Measurements from ENCODE around the gene CYGB.
"Not testable (repeated sequence)": the region's sequence is repeated elsewhere in the genome, so short reads cannot be mapped to it uniquely, and the experiment has no call there.

Gene CYGB

GRCh38 chr17:76519048-76519966 is 18.2 kb downstream of the CYGB start:
- DNase-seq: peak; percentile 77

DNA sequence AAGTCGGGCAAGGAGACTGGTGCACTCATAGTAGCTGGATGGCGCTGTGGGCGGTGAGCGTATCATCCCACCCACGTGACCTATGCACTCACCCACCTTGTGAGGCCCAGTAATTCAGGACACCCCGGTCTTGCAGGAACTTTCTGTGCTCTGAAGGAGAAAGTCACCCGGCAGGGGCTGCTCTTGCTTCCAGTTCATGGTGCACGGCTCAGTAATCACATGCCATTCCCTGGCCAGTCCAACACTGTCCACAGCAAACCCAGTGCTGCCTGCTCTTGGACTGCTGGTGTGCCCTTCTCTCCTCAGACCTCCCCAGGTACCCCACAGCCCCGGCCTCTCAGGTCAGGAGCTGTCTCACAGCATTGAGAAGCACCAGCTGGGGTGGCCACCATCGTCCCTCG is 19.9 kb downstream of the CYGB start:
- DNase-seq: no peak

DNA sequence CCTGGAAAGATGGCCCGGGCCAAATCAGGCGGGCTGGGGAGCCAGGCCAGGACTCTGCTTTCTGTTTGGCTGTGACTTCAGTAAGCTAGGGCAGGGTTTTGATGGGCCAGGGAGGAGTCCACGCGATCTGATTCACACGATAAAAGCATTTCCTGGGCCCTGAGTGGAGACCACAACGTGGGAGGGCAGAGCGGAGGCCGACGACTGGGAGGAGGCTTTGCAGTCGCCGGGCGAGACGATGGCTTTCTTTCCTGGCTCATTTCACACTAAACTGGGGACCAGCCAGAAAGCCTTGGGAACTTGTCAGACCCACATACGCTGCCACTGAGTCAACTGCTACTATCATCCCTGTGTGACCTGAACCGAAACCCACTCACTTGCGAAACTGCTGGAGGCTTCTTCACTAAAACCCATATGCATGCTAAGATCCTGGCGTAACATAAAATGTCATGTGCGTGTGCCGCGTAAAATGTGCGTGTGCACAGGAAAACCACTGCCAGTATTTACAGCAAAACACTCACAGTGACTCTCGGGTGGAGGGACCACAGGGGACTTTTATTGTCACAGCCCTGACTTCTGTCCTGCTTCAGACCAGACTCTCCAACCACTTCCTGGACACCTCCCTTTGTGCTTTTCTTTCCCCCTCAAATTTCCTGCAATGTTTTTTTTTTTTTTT is 22.1 kb downstream of the CYGB start:
- peak; percentile 71 for DNase-seq

DNA sequence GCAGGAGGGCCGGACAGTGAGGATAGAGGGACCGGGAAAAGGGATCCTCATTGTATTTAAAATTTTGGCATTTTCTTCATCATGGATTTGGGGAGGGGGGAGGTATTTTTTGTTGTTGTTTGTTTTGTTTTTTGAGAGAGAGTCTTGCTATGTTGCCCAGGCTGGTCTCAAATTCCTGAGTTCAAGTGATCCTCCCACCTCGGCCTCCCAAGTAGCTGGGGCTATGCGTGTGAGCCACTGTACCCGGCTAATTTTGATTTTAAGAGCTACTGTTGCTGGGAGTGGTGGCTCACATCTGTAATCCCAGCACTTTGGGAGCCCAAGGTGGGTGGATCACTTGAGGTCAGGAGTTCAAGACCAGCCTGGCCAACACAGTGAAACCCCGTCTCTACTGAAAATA is 23.2 kb downstream of the CYGB start:
- DNase-seq: not testable (repeated sequence)

GRCh38 chr17:76513306-76513692 is 24.2 kb downstream of the CYGB start:
- no peak for DNase-seq

DNA sequence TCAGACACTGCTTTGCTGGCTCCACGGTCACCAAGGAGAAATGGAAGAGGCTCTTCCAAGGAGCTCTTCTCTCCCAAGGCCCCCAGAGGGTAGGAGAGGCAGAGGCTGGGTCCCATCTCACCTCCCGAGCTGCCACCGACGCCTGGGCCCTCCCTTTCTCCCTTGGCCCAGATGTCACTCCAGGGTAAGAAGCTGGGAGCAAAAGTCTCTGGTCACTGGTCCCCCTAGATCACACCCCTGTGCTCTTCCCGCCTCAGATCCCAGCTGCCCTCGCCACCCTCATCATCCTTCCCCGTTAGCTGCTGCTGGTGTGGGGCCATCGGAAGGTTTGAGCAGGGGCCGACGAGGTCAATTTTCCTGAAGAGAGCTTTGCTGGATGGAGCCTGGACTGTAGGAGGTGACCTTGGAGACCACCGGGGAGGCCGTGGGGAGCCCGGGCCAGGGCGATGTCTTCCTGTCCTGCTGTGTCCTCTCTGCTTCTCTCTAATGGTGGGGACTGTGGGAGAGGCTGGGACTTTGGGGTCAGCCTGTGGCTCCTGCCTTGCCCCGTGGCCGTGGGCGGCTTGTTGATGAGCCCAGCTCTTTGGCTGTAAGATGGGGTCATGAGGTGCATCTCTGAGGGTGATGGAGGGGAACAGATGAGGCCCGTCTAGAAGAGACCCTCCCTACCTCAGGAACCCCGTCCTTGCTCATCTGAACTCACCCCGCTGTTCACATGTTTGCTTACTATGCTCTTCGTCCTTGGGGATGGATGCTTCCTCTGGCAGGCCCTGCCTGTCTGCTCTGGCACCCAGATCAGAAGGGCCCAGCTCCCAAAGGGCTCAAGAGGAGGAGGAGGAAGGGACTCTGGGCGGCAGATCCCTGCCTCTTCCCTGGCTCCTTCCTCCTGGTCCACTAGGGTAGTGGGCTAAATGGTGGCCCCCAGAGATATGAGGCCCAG is 24.9 kb downstream of the CYGB start:
- no peak for DNase-seq

GRCh38 chr17:76511668-76512365 is 25.7 kb downstream of the CYGB start:
- DNase-seq: no peak

DNA sequence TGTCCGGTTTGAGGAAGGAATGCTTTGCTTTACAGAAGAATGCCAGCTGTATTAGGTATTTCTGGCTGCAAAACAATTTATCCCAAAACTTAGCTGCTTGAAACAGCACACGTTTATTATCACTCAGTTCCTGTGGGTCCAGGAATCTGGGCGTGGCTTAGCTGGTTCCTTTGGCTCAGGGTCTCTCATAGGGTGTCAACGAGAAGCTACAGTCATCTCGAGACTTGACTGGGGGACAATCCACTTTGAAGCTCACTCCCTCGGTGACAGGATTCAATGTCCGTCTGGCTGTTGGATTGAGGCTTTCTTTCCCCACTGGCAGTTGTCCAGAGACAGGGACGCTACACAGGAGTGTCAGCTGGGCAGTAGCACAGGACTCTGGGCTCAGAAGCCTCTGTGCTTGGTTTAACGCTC is 26.7 kb downstream of the CYGB start:
- peak; percentile 26 for DNase-seq

DNA sequence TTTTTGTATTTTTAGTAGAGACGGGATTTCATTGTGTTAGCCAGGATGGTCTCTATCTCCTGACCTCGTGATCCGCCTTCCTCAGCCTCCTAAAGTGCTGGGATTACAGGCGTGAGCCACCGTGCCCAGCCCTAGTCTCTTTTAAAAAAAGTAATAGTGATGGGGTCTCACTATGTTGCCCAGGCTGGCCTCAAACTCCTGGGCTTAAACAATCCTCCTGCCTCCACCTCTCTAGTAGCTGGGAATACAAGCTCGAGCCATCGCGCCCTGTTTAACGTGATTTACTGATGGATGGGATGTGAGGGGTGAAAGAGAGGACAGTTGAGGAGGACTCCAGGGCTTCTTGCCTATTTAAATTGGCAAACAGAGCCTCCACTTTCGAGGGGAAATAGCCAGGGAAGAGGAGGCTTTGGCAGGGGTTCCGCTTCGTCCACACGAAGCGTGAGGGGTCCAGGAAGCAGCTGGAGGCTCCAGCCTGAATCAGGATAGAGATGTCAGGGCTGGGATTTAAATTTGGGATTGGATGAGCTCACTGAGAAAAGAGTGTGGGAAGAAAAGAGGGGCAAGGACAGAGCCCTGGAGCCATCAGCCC is 28.9 kb downstream of the CYGB start:
- DNase-seq: peak; percentile 34

GRCh38 chr17:76506408-76507345 is 30.8 kb downstream of the CYGB start:
- DNase-seq: peak; percentile 84

GRCh38 chr17:76504117-76504516 is 33.4 kb downstream of the CYGB start:
- DNase-seq: peak; percentile 36

GRCh38 chr17:76502341-76503211 is 34.9 kb downstream of the CYGB start:
- DNase-seq: no peak

DNA sequence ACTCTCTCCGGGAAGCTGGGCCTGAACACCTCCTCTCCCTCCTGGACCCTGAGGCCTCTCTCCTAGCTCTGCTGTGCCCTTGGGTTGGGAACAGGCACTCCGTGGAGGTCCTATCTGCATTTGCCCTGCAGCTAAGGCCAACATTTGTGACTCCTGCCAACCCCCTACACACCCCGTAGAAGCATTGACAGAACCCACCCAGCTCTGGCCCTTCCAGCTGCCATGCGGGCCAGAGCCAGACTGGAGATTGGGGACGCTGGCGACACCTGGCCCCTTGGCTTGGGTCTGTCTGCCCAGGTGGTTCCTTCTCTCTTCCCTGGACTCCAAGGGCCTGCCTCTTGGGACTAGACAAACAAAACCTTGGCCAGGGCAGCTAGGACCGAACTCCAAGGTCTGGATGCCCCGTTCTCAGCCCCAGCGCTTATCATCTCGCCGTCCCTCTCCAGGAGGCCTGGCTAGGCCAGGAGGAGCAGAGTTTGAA is 35.6 kb downstream of the CYGB start:
- peak; percentile 26 for DNase-seq

DNA sequence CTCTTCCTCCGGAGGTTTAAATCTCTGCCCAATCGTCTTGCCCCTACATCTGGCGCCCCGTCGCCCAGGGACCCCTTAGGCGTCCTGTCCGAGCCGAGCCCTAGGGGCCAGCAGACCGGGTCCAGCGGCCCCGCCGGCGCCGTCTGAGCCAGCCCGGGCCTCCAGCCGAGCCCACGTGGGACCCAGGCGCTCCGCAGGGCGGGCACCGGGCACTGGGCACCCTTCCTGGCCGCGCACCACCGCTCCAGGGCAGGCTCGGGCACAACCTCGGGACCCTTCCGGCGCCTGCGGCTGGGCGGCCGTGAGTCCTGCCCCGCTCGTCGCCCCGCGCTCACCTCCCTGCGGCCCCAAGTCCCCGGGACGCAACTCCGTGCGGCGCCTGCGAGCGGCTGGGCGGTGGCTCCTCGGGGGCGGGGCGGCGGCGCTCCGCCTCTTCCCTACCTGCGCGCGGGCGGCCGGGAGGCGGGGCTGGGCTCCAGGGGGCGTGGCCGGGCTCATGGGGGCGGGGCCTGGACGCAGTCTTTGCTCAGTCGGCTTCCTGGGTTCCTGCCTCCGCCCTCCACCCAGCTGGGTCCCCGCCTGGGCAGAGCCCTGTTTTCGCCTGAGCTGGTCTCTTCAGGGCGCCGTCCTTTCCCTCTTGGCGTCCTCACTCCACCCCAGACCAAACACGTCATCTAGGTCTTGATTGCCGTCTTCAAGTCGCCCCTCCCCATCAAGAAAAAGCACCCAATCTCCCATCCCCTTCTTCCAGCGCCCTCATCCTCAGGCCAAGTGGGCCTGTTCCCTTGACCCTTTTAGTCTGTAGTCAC is 36.3 kb downstream of the CYGB start, which contains the start of gene RHBDF2:
RHBDF2 (minus strand) TSS at position 406 of the 809 bp plus-strand sequence. CDS start 19,899 bp downstream, outside the sequence.
- DNase-seq: peak; percentile 84

- peak; percentile 31 for DNase-seq
These were observed 36.8 kb downstream of the CYGB start for GRCh38 chr17:76500747-76501017.

DNA sequence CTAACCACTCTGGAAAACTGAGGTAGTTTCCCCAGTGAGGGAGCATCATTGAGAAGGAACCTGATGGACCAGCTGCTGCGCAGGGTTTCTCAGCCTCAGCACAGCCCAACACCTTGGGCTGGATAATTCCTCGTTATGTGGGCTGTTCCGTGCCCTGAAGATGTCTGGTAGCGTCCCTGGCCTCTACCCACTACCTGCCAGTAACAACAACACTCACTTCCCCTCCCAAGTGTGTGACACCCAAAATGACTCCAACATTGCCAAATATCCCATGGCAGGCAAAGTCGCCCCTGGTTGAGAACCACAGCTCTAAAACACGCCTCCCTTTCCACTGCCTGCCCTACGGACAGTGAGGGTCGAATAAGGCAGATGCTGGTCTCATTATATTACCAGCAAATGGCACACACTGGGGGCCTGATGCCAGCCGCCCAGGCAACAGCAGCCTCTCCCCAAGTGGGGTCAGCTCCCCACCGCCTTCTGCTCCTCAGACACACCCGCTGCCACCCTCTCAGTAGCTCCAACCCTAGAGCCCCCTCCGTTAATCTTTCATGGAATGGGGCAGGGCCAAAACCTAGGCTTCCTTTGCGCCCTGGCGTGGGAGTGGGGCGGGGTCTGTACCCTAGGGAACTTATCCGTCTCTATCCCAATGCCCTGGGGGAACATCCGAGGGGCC is 37.3 kb downstream of the CYGB start:
- peak; percentile 34 for DNase-seq

GRCh38 chr17:76499267-76499667 is 38.2 kb downstream of the CYGB start:
- peak; percentile 29 for DNase-seq

DNA sequence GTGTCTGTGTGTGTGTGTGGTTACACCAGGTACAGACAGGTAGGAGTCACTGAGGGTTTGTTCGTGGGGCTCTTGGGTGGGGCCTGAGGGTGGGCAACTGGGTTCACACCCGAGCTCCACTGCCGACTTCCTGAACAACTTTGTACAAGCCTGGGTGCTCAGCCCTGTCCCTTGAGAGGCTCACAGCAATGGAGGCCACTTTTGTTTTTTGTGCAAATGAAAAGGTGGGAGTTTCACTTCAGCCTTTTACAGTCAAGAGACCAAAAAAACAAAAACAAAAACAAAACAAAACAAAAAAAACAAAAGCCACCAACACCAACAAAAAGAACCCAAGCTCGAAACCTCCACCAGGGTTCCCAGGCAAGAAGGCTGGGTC is 38.6 kb downstream of the CYGB start:
- no peak for DNase-seq
